ENCODE measurements around the gene POM121.
"Not testable (repeated sequence)": the region's sequence is repeated elsewhere in the genome, so short reads cannot be mapped to it uniquely, and the experiment has no call there.

POM121 gene

GRCh38 chr7:72950432-72950831, 25.5 kb downstream of the POM121 start:
- not testable (repeated sequence) for DNase-seq

GRCh38 chr7:72953901-72954562, 29.1 kb downstream of the POM121 start:
- DNase-seq: not testable (repeated sequence)

GRCh38 chr7:72954563-72955198, 29.8 kb downstream of the POM121 start:
- peak; percentile 21 for DNase-seq

- DNase-seq: not testable (repeated sequence)
These were observed 35.1 kb downstream of the POM121 start for GRCh38 chr7:72960029-72960428.

GRCh38 chr7:72960626-72961345, 35.9 kb downstream of the POM121 start:
- DNase-seq: not testable (repeated sequence)

- not testable (repeated sequence) for DNase-seq
These were observed 36.4 kb downstream of the POM121 start for GRCh38 chr7:72961346-72961650.

- DNase-seq: not testable (repeated sequence)
These were observed 38.2 kb downstream of the POM121 start for GRCh38 chr7:72963056-72963455.

- not testable (repeated sequence) for DNase-seq
These were observed 40.5 kb downstream of the POM121 start for GRCh38 chr7:72965186-72965975.

- DNase-seq: not testable (repeated sequence)
These were observed 42.0 kb downstream of the POM121 start for GRCh38 chr7:72966892-72967291.

GRCh38 chr7:72968980-72969516, 44.2 kb downstream of the POM121 start, which contains the start of gene TRIM74:
TSS of gene TRIM74 (minus strand) at chr7:72969466. CDS start at chr7:72966157, 3,309 bp downstream.
- not testable (repeated sequence) for DNase-seq

GRCh38 chr7:72969688-72970087, 44.8 kb downstream of the POM121 start:
- DNase-seq: not testable (repeated sequence)

- not testable (repeated sequence) for DNase-seq
These were observed 46.6 kb downstream of the POM121 start for GRCh38 chr7:72971505-72971904.

GRCh38 chr7:72974781-72975180, 49.9 kb downstream of the POM121 start:
- DNase-seq: not testable (repeated sequence)

- DNase-seq: not testable (repeated sequence)
These were observed 50.9 kb downstream of the POM121 start for GRCh38 chr7:72975656-72976286.

- DNase-seq: not testable (repeated sequence)
These were observed 51.5 kb downstream of the POM121 start for GRCh38 chr7:72976434-72976833.

- DNase-seq: not testable (repeated sequence)
These were observed 55.5 kb downstream of the POM121 start for GRCh38 chr7:72980382-72980781.

GRCh38 chr7:72982084-72982483, 57.2 kb downstream of the POM121 start:
- DNase-seq: not testable (repeated sequence)

- DNase-seq: not testable (repeated sequence)
These were observed 65.4 kb downstream of the POM121 start for GRCh38 chr7:72990146-72990913.

- DNase-seq: not testable (repeated sequence)
These were observed 70.6 kb downstream of the POM121 start for GRCh38 chr7:72995484-72995883.

GRCh38 chr7:72997447-72997846, 72.6 kb downstream of the POM121 start:
- not testable (repeated sequence) for DNase-seq

- DNase-seq: not testable (repeated sequence)
These were observed 73.1 kb downstream of the POM121 start for GRCh38 chr7:72997887-72998468.

Measured in CD4-positive, alpha-beta T cell treated with Interleukin-17A for 1 hour (primary cell).